T-cell (primary cell): ENCODE data around the gene SLC43A2. TPM values are rescaled to one million over a fixed set of nuclear protein-coding genes. Genes with fewer than 3 reads are reported as not detected.

Source experiments
- ATAC-seq, 4 experiments: fragments of 200-7000 bp in 3 of 4; fragments of 150-1000 bp in 1 of 4; cut with Tn5 transposase; replicated peaks in 1 of 4; 1 replicate in 3 of 4; 2 replicates in 1 of 4; pipeline ENCODE4 v1.10.0; 2021; ENCODE audit warnings: moderate library complexity in 3 of 4, mild to moderate bottlenecking in 2 of 4, moderate number of reproducible peaks in 1 of 4
- CTCF ChIA-PET, 2 donors: fragments of 300-600 bp; sonication (Branson Sonifier 250); formaldehyde crosslinking; loops; one replicate each; lab custom pipeline; 2022; ENCODE audit warnings: antibody characterized with exemption in 2 of 2; lab: Charles Lee
- POLR2A ChIA-PET, 2 donors: fragments of 300-600 bp; sonication (Branson Sonifier 250); formaldehyde crosslinking; loops; one replicate each; lab custom pipeline; 2022; ENCODE audit warnings: antibody characterized with exemption in 2 of 2; lab: Charles Lee
- DNase-seq, 35 experiments: peaks; one replicate each; pipeline versions ENCODE4 v3.0.0 to v3.0.0-alpha.2; 2013 to 2023
- H3K27ac ChIP-seq: one replicate; pipeline ENCODE4 v1.5.1; 2013; ENCODE audit warnings: low read length
- H3K27me3 ChIP-seq, 2 experiments: replicated peaks in 1 of 2; 1 replicate in 1 of 2; 2 replicates in 1 of 2; pipeline versions ENCODE4 v1.6.1 to v1.7.0; 2013; ENCODE audit warnings: low read length in 1 of 2, mixed read lengths in 1 of 2; ENCODE audit not compliant: control insufficient read depth in 2 of 2, insufficient read depth in 2 of 2; ENCODE audit errors: extremely low read depth in 1 of 2
- H3K36me3 ChIP-seq, 2 donors: 1 replicate in 1 of 2; 2 replicates in 1 of 2; pipeline versions ENCODE4 v1.6.1 to v1.7.0; 2013; ENCODE audit warnings: low read length in 1 of 2; ENCODE audit not compliant: control insufficient read depth in 2 of 2, insufficient read depth in 1 of 2; ENCODE audit errors: extremely low read depth in 1 of 2
- H3K4me1 ChIP-seq, 2 experiments: 1 replicate in 1 of 2; 2 replicates in 1 of 2; pipeline versions ENCODE4 v1.6.1 to v1.7.0; 2013; ENCODE audit warnings: low read length in 2 of 2, mixed read lengths in 1 of 2; ENCODE audit not compliant: insufficient read depth in 2 of 2, control insufficient read depth in 1 of 2; ENCODE audit errors: extremely low read depth in 1 of 2
- H3K4me3 ChIP-seq, 2 donors: 1 replicate in 1 of 2; 2 replicates in 1 of 2; pipeline versions ENCODE4 v1.5.1 to v1.7.0; 2013; ENCODE audit warnings: mild to moderate bottlenecking in 2 of 2, low read length in 1 of 2, moderate library complexity in 1 of 2; ENCODE audit not compliant: control insufficient read depth in 1 of 2; ENCODE audit errors: extremely low read depth in 1 of 2
- H3K9me3 ChIP-seq: 2 replicates; pipeline ENCODE4 v1.7.0; 2013
- H3K27ac Mint-ChIP-seq, 2 donors: one replicate each; pipeline ENCODE4 v1.8.0; 2020 to 2021; ENCODE audit warnings: mild to moderate bottlenecking in 2 of 2, mixed read lengths in 2 of 2
- H3K27me3 Mint-ChIP-seq, 2 donors: one replicate each; pipeline ENCODE4 v1.8.0; 2021 to 2022; ENCODE audit warnings: mixed read lengths in 2 of 2
- H3K36me3 Mint-ChIP-seq: one replicate; pipeline ENCODE4 v1.8.0; 2021; ENCODE audit warnings: mixed read lengths
- H3K4me1 Mint-ChIP-seq, 3 donors: one replicate each; pipeline ENCODE4 v1.8.0; 2020 to 2022; ENCODE audit warnings: mixed read lengths in 3 of 3, mild to moderate bottlenecking in 1 of 3
- H3K4me3 Mint-ChIP-seq, 3 donors: one replicate each; pipeline ENCODE4 v1.8.0; 2020 to 2022; ENCODE audit warnings: mild to moderate bottlenecking in 3 of 3, mixed read lengths in 3 of 3, moderate library complexity in 3 of 3
- H3K9me3 Mint-ChIP-seq, 3 donors: one replicate each; pipeline ENCODE4 v1.8.0; 2020 to 2022; ENCODE audit warnings: mixed read lengths in 3 of 3
- WGBS: methylation state at CpG from one replicate; pipeline ENCODE4 v1.1.5; 2013; ENCODE audit warnings: missing lambda C conversion rate; ENCODE audit not compliant: insufficient coverage; 5-methylcytosine and 5-hydroxymethylcytosine counted together
- total RNA-seq, 35 experiments: library from RNA in 6 of 35; stranded (reverse) in 6 of 35; fragments of 120-200 nt in 1 of 35; gene quantifications; one replicate each; pipeline versions ENCODE4 v1.2.1 to v1.2.4 and lab custom pipeline; 2013 to 2026

Gene SLC43A2
- total RNA-seq, 5 donors from 2014 or later (not counting 1 experiment from before 2014, with no cell fraction given): 3.8 to 14.7 (median 7.8) TPM

DNA sequence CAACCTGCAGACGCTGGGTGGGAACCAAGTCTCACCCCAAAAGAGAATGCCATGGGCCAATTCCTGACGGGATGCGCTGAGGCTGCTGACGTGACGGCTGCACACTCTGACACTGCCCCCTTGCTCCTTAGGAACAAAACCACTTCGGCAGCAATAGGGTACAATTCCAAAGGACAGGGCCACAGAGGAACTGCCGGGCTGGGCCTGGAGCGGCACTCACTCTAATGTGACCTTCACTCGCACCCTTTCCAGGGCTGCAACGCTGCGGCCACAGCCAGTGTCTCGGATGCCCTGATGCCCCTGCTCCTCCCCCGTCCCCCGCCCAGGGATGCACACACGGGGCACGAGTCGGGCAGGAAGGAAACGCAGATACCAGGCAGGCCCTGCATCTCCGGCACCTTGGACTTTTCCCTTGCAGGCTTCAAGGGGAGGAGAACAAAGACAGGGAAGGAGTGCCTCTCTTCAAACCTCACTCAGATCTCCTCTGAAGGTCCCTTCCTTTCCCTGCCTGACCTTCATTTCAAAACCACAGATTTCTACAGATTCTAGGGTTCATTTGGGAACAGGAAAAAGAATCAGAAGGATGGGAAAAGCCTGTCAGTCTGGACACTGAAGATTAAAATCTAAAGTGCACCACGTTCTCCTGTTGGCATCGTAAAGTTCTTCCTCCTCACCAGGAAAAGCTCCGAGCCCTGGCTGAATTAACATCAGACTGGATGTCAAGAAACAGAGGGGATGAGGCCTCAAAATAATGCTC lies 68.4 kb downstream of the SLC43A2 start:
- Mint-ChIP-seq H3K27ac (no peak overlapping the region), H3K4me1 (peaks cover 34 to 46% (median 40%) of the 10 kb centered on the region in 3 donors), H3K27me3 (no peaks in the 10 kb centered on the region), H3K9me3 (no peaks in the 10 kb centered on the region), H3K4me3 (peak overlapping the region in 2 of 3 donors; percentile 81), H3K36me3 (peaks cover 13% of the 10 kb centered on the region)
- Histone ChIP-seq H3K27me3 (no peaks in the 10 kb centered on the region), H3K4me3 (no peak overlapping the region), H3K4me1 (peaks cover 0 to 20% of the 10 kb centered on the region in 2 experiments), H3K27ac (no peak overlapping the region), H3K9me3 (no peaks in the 10 kb centered on the region), H3K36me3 (peaks cover 0 to 2% of the 10 kb centered on the region in 2 donors)
- POLR2A ChIA-PET: interaction anchor here in 1 of 2 donors (0.6 kb wide), 1 partner anchor 204 kb away, joined by 7 read pairs; no protein-coding TSS in a partner anchor
- DNase-seq: no peak
- WGBS: 90% methylated on average over 14 of the region's 22 CpGs
- CTCF ChIA-PET: no interaction called here
- ATAC-seq: no peak

DNA sequence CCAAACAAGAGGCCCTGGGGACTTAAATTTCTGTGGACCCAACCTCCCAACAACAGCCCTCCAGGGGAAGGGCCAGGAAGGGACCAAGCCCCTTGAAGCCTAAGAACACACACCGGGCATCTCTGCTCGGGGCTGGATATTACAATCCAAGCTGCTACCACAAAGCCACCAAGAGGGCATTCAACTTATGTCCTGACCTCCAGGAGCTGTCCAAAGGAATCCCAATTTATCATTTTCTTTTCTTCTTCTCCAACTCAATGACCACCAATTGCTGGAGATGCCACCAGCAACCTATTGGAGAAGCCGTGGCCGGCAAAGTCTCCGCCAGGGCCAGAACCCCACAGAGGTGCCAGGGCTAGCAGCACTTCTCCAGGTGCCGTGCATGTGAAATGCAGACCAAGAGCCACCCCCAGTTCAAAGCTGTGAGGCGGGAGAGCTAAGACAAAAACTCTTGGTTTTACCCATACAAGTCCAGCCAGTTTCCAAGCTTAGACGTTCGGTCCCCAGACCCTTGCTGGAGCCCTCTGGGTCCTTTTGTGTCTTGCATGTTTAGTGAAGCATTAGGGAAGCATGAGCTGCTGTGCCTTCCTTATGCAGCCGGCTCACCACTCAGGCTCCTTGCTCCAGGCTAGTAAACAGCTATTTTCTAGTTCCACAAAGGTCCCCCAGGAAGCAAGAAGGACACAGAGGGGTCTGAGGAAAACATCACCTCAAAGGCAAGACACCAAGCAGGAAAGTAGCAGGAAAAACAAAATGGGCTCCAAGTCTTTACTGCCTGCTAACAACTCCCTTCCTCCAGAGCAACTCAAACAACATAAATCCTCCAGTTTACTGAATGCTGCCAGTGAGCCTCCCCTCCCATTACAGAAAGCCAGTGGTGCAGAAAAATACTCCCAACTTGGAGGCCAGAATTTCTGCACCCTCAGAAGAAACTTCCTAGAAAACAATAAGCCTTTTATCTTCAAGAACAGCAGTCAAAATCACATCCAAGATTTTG lies 69.3 kb downstream of the SLC43A2 start:
- no peaks in the 10 kb centered on the region for H3K9me3 ChIP-seq
- H3K36me3 Mint-ChIP-seq: peaks cover 13% of the 10 kb centered on the region
- peaks cover 0 to 20% of the 10 kb centered on the region in 2 experiments for H3K4me1 ChIP-seq
- ChIA-PET POLR2A (no interaction called here), CTCF (no interaction called here)
- no peaks in the 10 kb centered on the region for H3K27me3 ChIP-seq
- H3K27ac ChIP-seq: no peak overlapping the region
- DNase-seq (no peak), ATAC-seq (no peak)
- H3K36me3 ChIP-seq: peaks cover 0 to 7% of the 10 kb centered on the region in 2 donors
- no peaks in the 10 kb centered on the region for H3K27me3 Mint-ChIP-seq
- no peak overlapping the region for H3K4me3 ChIP-seq
- no peak overlapping the region for H3K27ac Mint-ChIP-seq
- peaks cover 34 to 45% (median 40%) of the 10 kb centered on the region in 3 donors for H3K4me1 Mint-ChIP-seq
- WGBS: 95% methylated on average over 7 of the region's 10 CpGs
- H3K4me3 Mint-ChIP-seq: no peak overlapping the region
- H3K9me3 Mint-ChIP-seq: no peaks in the 10 kb centered on the region

DNA sequence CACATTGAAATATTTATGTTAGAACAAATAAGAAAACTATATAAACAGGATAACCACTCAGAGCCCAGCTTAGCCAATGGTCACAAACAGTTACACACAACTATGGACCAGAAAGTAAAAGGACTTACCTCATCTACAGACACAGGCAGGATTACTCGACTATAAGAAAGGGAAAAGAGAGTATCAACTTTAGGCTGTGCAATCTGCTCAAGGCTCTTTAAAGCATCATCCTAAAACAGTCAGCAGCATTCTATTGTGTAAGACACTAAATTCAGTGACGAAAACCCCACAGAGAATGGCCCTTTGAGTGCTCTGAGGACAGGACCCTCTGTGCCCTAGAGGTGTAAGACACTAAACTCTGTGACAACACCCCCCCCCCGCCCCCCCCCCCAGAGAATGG lies 70.2 kb downstream of the SLC43A2 start:
- CTCF ChIA-PET: no interaction called here
- H3K36me3 ChIP-seq: peaks cover 0 to 15% of the 10 kb centered on the region in 2 donors
- peaks cover 0 to 19% of the 10 kb centered on the region in 2 experiments for H3K4me1 ChIP-seq
- H3K9me3 ChIP-seq: no peaks in the 10 kb centered on the region
- DNase-seq (no peak), ATAC-seq (no peak)
- no peak overlapping the region for H3K27ac ChIP-seq
- H3K9me3 Mint-ChIP-seq: no peaks in the 10 kb centered on the region
- WGBS: no CpG with 5 or more reads among the region's 3 CpGs
- no peaks in the 10 kb centered on the region for H3K27me3 ChIP-seq
- no peak overlapping the region for H3K27ac Mint-ChIP-seq
- POLR2A ChIA-PET: no interaction called here
- peaks cover 26 to 40% (median 36%) of the 10 kb centered on the region in 3 donors for H3K4me1 Mint-ChIP-seq
- H3K27me3 Mint-ChIP-seq: no peaks in the 10 kb centered on the region
- H3K4me3 ChIP-seq: no peak overlapping the region
- peaks cover 16% of the 10 kb centered on the region for H3K36me3 Mint-ChIP-seq
- H3K4me3 Mint-ChIP-seq: no peak overlapping the region

DNA sequence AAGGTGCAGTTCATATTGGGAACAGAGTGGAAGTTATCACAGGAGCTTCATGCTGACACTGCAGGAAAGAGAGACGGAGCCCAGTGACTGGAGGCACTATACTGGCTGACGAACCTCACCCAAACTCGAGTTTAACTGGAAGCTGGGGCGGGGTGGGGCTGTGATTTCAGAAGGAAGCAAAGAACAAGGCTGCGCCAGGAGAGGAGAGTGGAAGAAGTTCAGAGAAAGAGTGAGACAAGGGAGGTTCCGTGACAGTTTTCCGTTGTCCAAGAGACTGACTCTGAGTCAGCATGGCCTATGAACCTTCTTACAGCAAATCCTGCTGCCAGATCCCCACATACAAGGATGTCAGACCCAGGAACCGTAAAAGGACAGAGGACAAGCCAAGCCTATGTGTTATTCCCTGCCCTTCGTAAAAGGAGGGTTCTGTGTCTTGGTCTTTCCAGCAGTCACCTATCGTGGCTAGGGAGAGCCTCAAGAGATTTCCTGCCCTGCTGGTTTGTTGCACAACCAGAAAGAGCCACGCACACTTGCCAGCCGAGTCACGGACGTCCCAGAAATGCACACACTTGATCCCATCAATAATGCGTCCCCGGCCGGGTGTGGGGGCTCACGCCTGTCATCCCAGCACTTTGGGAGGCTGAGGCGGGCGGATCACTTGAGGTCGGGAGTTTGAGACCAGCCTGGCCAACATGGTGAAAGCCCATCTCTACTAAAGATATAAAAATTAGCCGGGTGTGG lies 71.1 kb downstream of the SLC43A2 start:
- ChIA-PET CTCF (no interaction called here), POLR2A (interaction anchor here in 1 of 2 donors (0.7 kb wide), 1 partner anchor 29 kb away, joined by 3 read pairs; no protein-coding TSS in a partner anchor)
- WGBS: 95% methylated on average over 13 of the region's 22 CpGs
- DNase-seq: no peak
- Histone ChIP-seq H3K27me3 (no peaks in the 10 kb centered on the region), H3K4me3 (no peak overlapping the region), H3K27ac (no peak overlapping the region), H3K4me1 (peaks cover 0 to 12% of the 10 kb centered on the region in 2 experiments), H3K36me3 (peaks cover 4 to 20% of the 10 kb centered on the region in 2 donors), H3K9me3 (no peaks in the 10 kb centered on the region)
- ATAC-seq: no peak
- H3K4me1 Mint-ChIP-seq: peaks cover 26 to 40% (median 31%) of the 10 kb centered on the region in 3 donors
- H3K36me3 Mint-ChIP-seq: peaks cover 20% of the 10 kb centered on the region
- H3K27ac Mint-ChIP-seq: no peak overlapping the region
- no peaks in the 10 kb centered on the region for H3K9me3 Mint-ChIP-seq
- H3K27me3 Mint-ChIP-seq: no peaks in the 10 kb centered on the region
- H3K4me3 Mint-ChIP-seq: no peak overlapping the region

DNA sequence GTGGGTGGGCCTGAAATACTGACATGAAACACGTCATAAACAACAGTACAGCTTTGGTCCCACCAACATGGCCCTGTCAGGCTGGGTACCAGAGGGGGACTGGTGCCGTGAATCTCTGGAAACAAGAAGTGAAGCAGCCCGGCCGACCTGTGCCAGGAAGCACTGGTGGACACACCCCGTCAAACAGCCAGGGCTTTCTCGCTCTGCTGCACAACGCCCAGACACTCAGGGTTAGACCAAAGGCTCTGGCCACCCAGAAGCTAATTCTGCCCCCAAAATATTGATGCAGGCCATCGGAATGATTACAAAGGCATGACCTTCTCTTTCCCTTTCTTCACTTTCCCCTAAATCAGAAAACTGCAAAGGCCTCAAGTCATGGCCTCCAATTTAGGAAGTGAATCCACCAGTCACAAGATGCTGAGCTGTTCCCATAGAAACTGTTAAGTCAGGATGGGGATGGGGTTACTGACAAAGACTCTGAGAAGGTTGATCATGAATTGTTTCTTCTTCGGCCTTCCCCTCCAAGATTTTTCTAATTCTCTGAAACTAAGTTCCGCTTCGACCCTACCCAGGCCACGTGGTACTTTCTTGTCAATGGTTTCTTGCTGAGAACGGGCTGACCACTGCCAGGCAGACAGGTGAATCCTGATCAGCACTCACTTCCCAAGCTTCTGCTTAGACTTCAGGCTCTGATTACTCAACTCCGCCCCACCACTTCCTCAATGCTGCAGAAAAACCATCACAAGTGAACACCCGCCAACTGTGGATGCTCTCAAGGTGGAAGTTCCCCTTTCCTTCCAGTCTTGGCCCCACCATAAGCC lies 72.8 kb downstream of the SLC43A2 start:
- peak in 2 of 35 experiments; percentile 12 to 41 for DNase-seq
- Histone ChIP-seq H3K4me1 (peaks cover 0 to 3% of the 10 kb centered on the region in 2 experiments), H3K27ac (no peak overlapping the region), H3K9me3 (no peaks in the 10 kb centered on the region), H3K27me3 (no peaks in the 10 kb centered on the region), H3K36me3 (peaks cover 7 to 36% of the 10 kb centered on the region in 2 donors), H3K4me3 (no peak overlapping the region)
- Mint-ChIP-seq H3K9me3 (no peaks in the 10 kb centered on the region), H3K4me3 (no peak overlapping the region), H3K36me3 (peaks cover 29% of the 10 kb centered on the region), H3K4me1 (peaks cover 17 to 31% (median 22%) of the 10 kb centered on the region in 3 donors), H3K27ac (no peak overlapping the region), H3K27me3 (no peaks in the 10 kb centered on the region)
- POLR2A ChIA-PET: no interaction called here
- CTCF ChIA-PET: no interaction called here
- WGBS: 83% methylated on average over 14 of the region's 15 CpGs
- ATAC-seq: no peak
